Neutrophil (primary cell): ENCODE data around the gene TMED8.

Experiments used
- H3K27ac ChIP-seq: fragments of 200-600 bp; sonication (generic); 2 replicates; pipeline ENCODE4 v1.5.1; 2016; ENCODE audit warnings: mild to moderate bottlenecking, moderate library complexity
- H3K27me3 ChIP-seq: fragments of 200-600 bp; sonication (generic); 2 replicates; pipeline ENCODE4 v1.6.0; 2016; ENCODE audit warnings: mild to moderate bottlenecking
- H3K36me3 ChIP-seq: fragments of 200-600 bp; sonication (generic); 2 replicates; pipeline ENCODE4 v1.5.1; 2017
- H3K4me1 ChIP-seq, 2 experiments: fragments of 200-600 bp in 1 of 2; sonication (generic) in 1 of 2; 1 replicate in 1 of 2; 2 replicates in 1 of 2; pipeline versions ENCODE4 v1.5.1 to v1.6.1; 2013 to 2016; ENCODE audit warnings: low read depth in 1 of 2, low read length in 1 of 2, mild to moderate bottlenecking in 1 of 2, moderate library complexity in 1 of 2; ENCODE audit not compliant: control insufficient read depth in 1 of 2, insufficient read depth in 1 of 2
- H3K4me3 ChIP-seq, 2 experiments: fragments of 200-600 bp in 1 of 2; sonication (generic) in 1 of 2; 1 replicate in 1 of 2; 2 replicates in 1 of 2; pipeline ENCODE4 v1.5.1; 2013 to 2016; ENCODE audit warnings: low read depth in 1 of 2, low read length in 1 of 2, mild to moderate bottlenecking in 1 of 2, moderate library complexity in 1 of 2
- H3K9me3 ChIP-seq: fragments of 200-600 bp; sonication (generic); 2 replicates; pipeline ENCODE4 v1.5.1; 2016
- CTCF ChIP-seq: fragments of 200-600 bp; sonication (generic); IDR thresholded peaks from 2 replicates; pipeline ENCODE4 v1.5.1; 2016; ENCODE audit warnings: antibody characterized with exemption

The TMED8 gene

GRCh38 chr14:77359626-77360025 is 17.3 kb downstream of the TMED8 start:
- no peak for TF ChIP-seq CTCF
- Histone ChIP-seq H3K36me3 (no peaks in the 10 kb centered on the region), H3K27ac (no peak overlapping the region), H3K4me1 (no peaks in the 10 kb centered on the region), H3K27me3 (no peaks in the 10 kb centered on the region), H3K9me3 (no peaks in the 10 kb centered on the region), H3K4me3 (no peak overlapping the region)

GRCh38 chr14:77356899-77357298 is 20.0 kb downstream of the TMED8 start:
- H3K4me1 ChIP-seq: no peaks in the 10 kb centered on the region
- no peak overlapping the region for H3K27ac ChIP-seq
- H3K4me3 ChIP-seq: no peak overlapping the region
- no peaks in the 10 kb centered on the region for H3K27me3 ChIP-seq
- no peaks in the 10 kb centered on the region for H3K36me3 ChIP-seq
- no peaks in the 10 kb centered on the region for H3K9me3 ChIP-seq
- TF ChIP-seq CTCF: no peak

GRCh38 chr14:77355811-77356210 is 21.1 kb downstream of the TMED8 start:
- H3K9me3 ChIP-seq: no peaks in the 10 kb centered on the region
- H3K36me3 ChIP-seq: peaks cover 3% of the 10 kb centered on the region
- H3K4me1 ChIP-seq: no peaks in the 10 kb centered on the region
- no peaks in the 10 kb centered on the region for H3K27me3 ChIP-seq
- no peak overlapping the region for H3K27ac ChIP-seq
- no peak overlapping the region for H3K4me3 ChIP-seq
- TF ChIP-seq CTCF: no peak

GRCh38 chr14:77353469-77354141 is 23.3 kb downstream of the TMED8 start:
- H3K4me3 ChIP-seq: no peak overlapping the region
- H3K9me3 ChIP-seq: no peaks in the 10 kb centered on the region
- TF ChIP-seq CTCF: no peak
- H3K4me1 ChIP-seq: no peaks in the 10 kb centered on the region
- H3K27ac ChIP-seq: no peak overlapping the region
- peaks cover 18% of the 10 kb centered on the region for H3K36me3 ChIP-seq
- no peaks in the 10 kb centered on the region for H3K27me3 ChIP-seq

GRCh38 chr14:77347751-77348150 is 29.1 kb downstream of the TMED8 start:
- no peak for TF ChIP-seq CTCF
- Histone ChIP-seq H3K27me3 (no peaks in the 10 kb centered on the region), H3K27ac (no peak overlapping the region), H3K4me3 (no peak overlapping the region), H3K9me3 (no peaks in the 10 kb centered on the region), H3K4me1 (peaks cover 4 to 6% of the 10 kb centered on the region in 2 experiments), H3K36me3 (peaks cover 39% of the 10 kb centered on the region)

GRCh38 chr14:77346495-77346894 is 30.4 kb downstream of the TMED8 start:
- Histone ChIP-seq H3K27me3 (no peaks in the 10 kb centered on the region), H3K9me3 (no peaks in the 10 kb centered on the region), H3K4me3 (no peak overlapping the region), H3K4me1 (peaks cover 4 to 6% of the 10 kb centered on the region in 2 experiments), H3K36me3 (peaks cover 52% of the 10 kb centered on the region), H3K27ac (no peak overlapping the region)
- no peak for TF ChIP-seq CTCF
